Pancreas (tissue), 10 donors: ENCODE measurements around the gene CDKAL1. TPM values are rescaled to one million over a fixed set of nuclear protein-coding genes. Genes with fewer than 3 reads are reported as not detected.

Source experiments
- ATAC-seq, 4 donors: fragments of 200-7000 bp; cut with Tn5 transposase; one replicate each; pipeline versions ENCODE4 v1.8.0 to v1.9.1; 2020; ENCODE audit warnings: mild to moderate bottlenecking in 4 of 4, moderate library complexity in 4 of 4
- DNase-seq, 6 donors: peaks; one replicate each; pipeline ENCODE4 v3.0.0-alpha.2; 2020
- FAIRE-seq: peaks from 2 replicates; lab custom pipeline; 2012; peaks lifted over from hg19 to GRCh38; lab: Jason Lieb, UNC
- H3K27ac ChIP-seq, 4 donors: fragments of 200-600 bp; sonication (generic); 1 replicate in 3 of 4; 2 replicates in 1 of 4; pipeline versions ENCODE4 v1.5.0 to v1.8.0; 2020
- H3K27me3 ChIP-seq, 4 donors: fragments of 200-600 bp; one replicate each; pipeline ENCODE4 v1.8.0; 2021
- H3K36me3 ChIP-seq, 3 donors: fragments of 200-600 bp; sonication (generic) in 1 of 3; one replicate each; pipeline versions ENCODE4 v1.5.0 to v1.8.0; 2020 to 2021
- H3K4me1 ChIP-seq, 3 donors: fragments of 200-600 bp; one replicate each; pipeline ENCODE4 v1.8.0; 2021
- H3K4me3 ChIP-seq, 4 donors: fragments of 200-600 bp; sonication (generic) in 2 of 4; one replicate each; pipeline versions ENCODE4 v1.5.0 to v1.8.0; 2020 to 2021
- H3K9me3 ChIP-seq, 4 donors: fragments of 200-600 bp; one replicate each; pipeline ENCODE4 v1.8.0; 2021
- WGBS, 2 donors: extraction: QIAGEN DNeasy Blood & Tissue Kit; methylation state at CpG; one replicate each; pipeline ENCODE4 v1.1.7; 2013; 5-methylcytosine and 5-hydroxymethylcytosine counted together
- intact Hi-C, 3 donors: fragments of 100-400 bp; cut with DNase I; formaldehyde crosslinking; loops; one replicate each; pipeline versions ENCODE4 v1.11.1 to v1.14.2; 2022
- polyA plus RNA-seq, 2 donors: library from polyadenylated mRNA; stranded (reverse); fragments of 200-250 nt; gene quantifications; one replicate each; pipeline ENCODE4 v1.2.3, GENCODE V29; 2013
- total RNA-seq, 6 donors: library from RNA; stranded (reverse); fragmentation: NEBNext Ultra II Directional in 4 of 6; extraction: Animal tissue kit (Norgen Biotek cat#: 25700) in 4 of 6; gene quantifications; one replicate each; pipeline versions ENCODE4 v1.2.1 to v1.2.4, GENCODE V29; 2021 to 2023
- TF ChIP-seq, protein P1 (sequence below), 4 donors: fragments of 200-600 bp; sonication (generic) in 3 of 4; IDR thresholded peaks; one replicate each; pipeline versions ENCODE4 v1.5.0 to v1.8.0; 2021; ENCODE audit warnings: antibody characterized with exemption in 4 of 4
- donor health status: healthy with polysubstance abuse.
- donor health status: DM: no; HTN: no; CAD: no; lungs with moderate emphysema.
- donor health status: DM: no; HTN: no; CAD: no.
- donor health status: control.
- donor health status: control.
- donor health status: Bipolar disorder and iron deficiency.
- donor health status: DM: yes; HTN: yes; CAD: no.
- donor health status: DM: no; HTN: no; CAD: no.
- donor health status: DM: no; HTN: no; CAD: no.
- donor health status: DM: yes; HTN: yes; CAD: no.

The CDKAL1 gene
- total and polyA plus RNA-seq, 8 donors = 3.3 to 11.7 (median 8.2) TPM

- no peak for ATAC-seq
- 90 to 92% methylated on average over 8 of the region's 8 CpGs for WGBS, 2 donors
- intact Hi-C loops = no loop called here
Measured at GRCh38 chr6:20833881-20834515, 299.7 kb downstream of the CDKAL1 start.

DNA sequence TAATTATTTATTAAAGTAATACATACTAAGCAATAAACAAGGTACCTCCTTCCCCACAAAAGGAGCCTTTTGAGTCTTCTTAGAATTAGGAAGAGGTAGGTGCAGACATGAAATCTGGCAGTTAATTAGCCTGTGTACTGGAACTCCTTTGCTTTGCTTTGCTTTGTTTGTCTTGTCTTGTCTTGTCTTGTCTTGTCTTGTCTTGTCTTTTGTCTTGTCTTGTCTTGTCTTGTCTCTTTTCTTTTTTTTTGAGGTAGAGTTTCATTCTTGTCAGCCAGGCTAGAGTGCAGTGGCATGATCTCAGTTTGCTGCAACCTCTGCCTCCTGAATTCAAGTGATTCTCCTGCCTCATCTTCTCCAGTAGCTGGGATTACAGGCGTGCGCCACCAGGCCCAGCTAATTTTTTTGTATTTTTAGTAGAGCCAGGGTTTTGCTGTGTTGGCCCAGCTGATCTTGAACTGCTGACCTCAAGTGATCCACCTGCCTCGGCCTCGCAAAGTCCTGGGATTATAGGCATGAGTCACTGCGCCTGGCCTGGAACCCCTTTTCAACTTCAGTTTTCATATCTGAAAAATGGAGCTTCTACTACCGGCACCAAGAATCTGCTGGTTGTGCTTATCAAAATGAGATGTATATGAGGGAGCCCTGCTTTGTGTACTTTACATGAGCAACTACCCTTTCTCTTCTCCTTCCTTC, 301.2 kb downstream of the CDKAL1 start:
- Histone ChIP-seq H3K4me1 (no peaks in the 10 kb centered on the region), H3K9me3 (no peaks in the 10 kb centered on the region), H3K27me3 (no peaks in the 10 kb centered on the region), H3K36me3 (no peaks in the 10 kb centered on the region), H3K27ac (no peak overlapping the region), H3K4me3 (no peak overlapping the region)
- no peak for DNase-seq
- TF ChIP-seq, protein P1, sequence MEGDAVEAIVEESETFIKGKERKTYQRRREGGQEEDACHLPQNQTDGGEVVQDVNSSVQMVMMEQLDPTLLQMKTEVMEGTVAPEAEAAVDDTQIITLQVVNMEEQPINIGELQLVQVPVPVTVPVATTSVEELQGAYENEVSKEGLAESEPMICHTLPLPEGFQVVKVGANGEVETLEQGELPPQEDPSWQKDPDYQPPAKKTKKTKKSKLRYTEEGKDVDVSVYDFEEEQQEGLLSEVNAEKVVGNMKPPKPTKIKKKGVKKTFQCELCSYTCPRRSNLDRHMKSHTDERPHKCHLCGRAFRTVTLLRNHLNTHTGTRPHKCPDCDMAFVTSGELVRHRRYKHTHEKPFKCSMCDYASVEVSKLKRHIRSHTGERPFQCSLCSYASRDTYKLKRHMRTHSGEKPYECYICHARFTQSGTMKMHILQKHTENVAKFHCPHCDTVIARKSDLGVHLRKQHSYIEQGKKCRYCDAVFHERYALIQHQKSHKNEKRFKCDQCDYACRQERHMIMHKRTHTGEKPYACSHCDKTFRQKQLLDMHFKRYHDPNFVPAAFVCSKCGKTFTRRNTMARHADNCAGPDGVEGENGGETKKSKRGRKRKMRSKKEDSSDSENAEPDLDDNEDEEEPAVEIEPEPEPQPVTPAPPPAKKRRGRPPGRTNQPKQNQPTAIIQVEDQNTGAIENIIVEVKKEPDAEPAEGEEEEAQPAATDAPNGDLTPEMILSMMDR (IDR thresholded peaks at IDR 0.05) = no peak
- ATAC-seq = no peak
- intact Hi-C loops = no loop called here
- 98 to 99% methylated on average over 6 of the region's 6 CpGs for WGBS, 2 donors
- no peak for FAIRE-seq

More at GRCh38 chr6:20833881-20834515, 299.7 kb downstream of the CDKAL1 start:
- Histone ChIP-seq H3K4me1 (no peaks in the 10 kb centered on the region), H3K27me3 (no peaks in the 10 kb centered on the region), H3K4me3 (no peak overlapping the region), H3K36me3 (no peaks in the 10 kb centered on the region), H3K9me3 (no peaks in the 10 kb centered on the region), H3K27ac (no peak overlapping the region)
- no peak for DNase-seq
- TF ChIP-seq, protein P1 (IDR thresholded peaks at IDR 0.05) = no peak
- FAIRE-seq = no peak

GRCh38 chr6:20837189-20837588, 302.9 kb downstream of the CDKAL1 start:
- H3K4me3 ChIP-seq = no peak overlapping the region
- H3K27me3 ChIP-seq = no peaks in the 10 kb centered on the region
- TF ChIP-seq, protein P1 (IDR thresholded peaks at IDR 0.05) = no peak
- ATAC-seq (no peak), DNase-seq (no peak), FAIRE-seq (no peak)
- 94 to 96% methylated on average over 2 of the region's 2 CpGs for WGBS, 2 donors
- no peak overlapping the region for H3K27ac ChIP-seq
- intact Hi-C loops = no loop called here
- H3K4me1 ChIP-seq = no peaks in the 10 kb centered on the region
- H3K36me3 ChIP-seq = no peaks in the 10 kb centered on the region
- H3K9me3 ChIP-seq = no peaks in the 10 kb centered on the region

DNA sequence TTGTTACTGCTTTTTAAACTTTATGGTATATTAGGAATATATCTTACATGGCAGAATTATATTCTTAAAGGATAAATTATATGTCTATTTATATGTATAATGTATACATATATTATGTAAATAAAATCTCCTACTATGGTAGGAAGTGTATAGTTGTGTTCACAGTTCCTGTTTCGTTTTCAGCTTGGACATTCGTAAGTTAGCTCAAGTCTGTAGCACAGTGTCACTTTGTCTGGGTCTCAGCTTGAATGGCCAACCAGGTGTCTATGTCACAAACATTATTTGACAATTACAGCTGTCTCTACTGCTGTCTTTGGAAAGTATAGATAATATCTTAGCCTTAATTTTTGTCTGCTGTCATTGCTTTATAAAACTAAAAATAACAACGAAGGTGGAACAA, 303.9 kb downstream of the CDKAL1 start:
- Histone ChIP-seq H3K4me1 (no peaks in the 10 kb centered on the region), H3K36me3 (no peaks in the 10 kb centered on the region), H3K27me3 (no peaks in the 10 kb centered on the region), H3K4me3 (no peak overlapping the region), H3K9me3 (no peaks in the 10 kb centered on the region), H3K27ac (no peak overlapping the region)
- intact Hi-C loops = no loop called here
- FAIRE-seq = no peak
- DNase-seq = no peak
- TF ChIP-seq, protein P1 (IDR thresholded peaks at IDR 0.05) = no peak
- ATAC-seq = no peak
- 95 to 99% methylated on average over 3 of the region's 3 CpGs for WGBS, 2 donors

DNA sequence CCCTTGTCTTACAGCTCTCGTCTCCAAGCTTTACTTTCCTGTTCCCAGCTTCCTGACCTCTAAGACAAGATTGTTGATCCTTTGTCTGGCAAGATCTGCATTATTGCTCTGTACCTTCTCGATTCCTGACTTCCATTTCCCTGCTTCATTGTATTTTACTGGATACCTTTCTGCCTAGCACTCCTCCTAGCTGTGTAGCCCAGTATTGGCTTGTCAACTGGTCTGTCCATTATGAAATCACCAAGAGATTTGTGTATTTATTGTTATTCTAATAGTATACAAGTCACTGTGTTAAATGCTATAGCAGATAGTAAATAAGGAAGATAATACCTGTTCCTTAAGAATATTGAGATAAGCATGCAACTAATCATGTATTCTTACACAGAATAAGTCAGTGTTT, 305.4 kb downstream of the CDKAL1 start:
- Histone ChIP-seq H3K4me3 (no peak overlapping the region), H3K27me3 (no peaks in the 10 kb centered on the region), H3K36me3 (no peaks in the 10 kb centered on the region), H3K9me3 (no peaks in the 10 kb centered on the region), H3K27ac (no peak overlapping the region), H3K4me1 (no peaks in the 10 kb centered on the region)
- FAIRE-seq (no peak), DNase-seq (no peak), ATAC-seq (no peak)
- WGBS, 2 donors = 93 to 95% methylated on average over 2 of the region's 2 CpGs
- intact Hi-C loops = no loop called here
- TF ChIP-seq, protein P1 (IDR thresholded peaks at IDR 0.05) = no peak
